T-helper 17 cell (primary cell): ENCODE data around the gene ALPK1. TPM values are rescaled to one million over a fixed set of nuclear protein-coding genes. Genes with fewer than 3 reads are reported as not detected.

Experiments
- ATAC-seq: fragments of 150-1000 bp; cut with Tn5 transposase; 2 replicates; pipeline ENCODE4 v1.10.0; 2021; ENCODE audit warnings: mild to moderate bottlenecking, moderate library complexity
- DNase-seq, 3 donors: peaks; one replicate each; pipeline versions ENCODE4 v3.0.0 to v3.0.0-alpha.2; 2020 to 2021
- H3K9me3 ChIP-seq: one replicate; pipeline ENCODE4 v1.7.0; 2013; ENCODE audit warnings: low read length, mild to moderate bottlenecking; ENCODE audit not compliant: control insufficient read depth, poor library complexity, severe bottlenecking
- H3K27ac Mint-ChIP-seq: one replicate; pipeline ENCODE4 v1.8.0; 2022; ENCODE audit warnings: mild to moderate bottlenecking, moderate library complexity, mixed read lengths
- H3K27me3 Mint-ChIP-seq: one replicate; pipeline ENCODE4 v1.8.0; 2022; ENCODE audit warnings: mixed read lengths
- H3K36me3 Mint-ChIP-seq: one replicate; pipeline ENCODE4 v1.8.0; 2022; ENCODE audit warnings: low read depth, mixed read lengths
- H3K4me1 Mint-ChIP-seq: one replicate; pipeline ENCODE4 v1.8.0; 2022; ENCODE audit warnings: mild to moderate bottlenecking, mixed read lengths
- H3K4me3 Mint-ChIP-seq: one replicate; pipeline ENCODE4 v1.8.0; 2022; ENCODE audit warnings: mild to moderate bottlenecking, moderate library complexity, mixed read lengths
- total RNA-seq, 4 donors: library from RNA in 2 of 4; stranded (reverse) in 2 of 4; gene quantifications; one replicate each; pipeline ENCODE4 v1.2.3 and lab custom pipeline; 2022 to 2026

Gene ALPK1
- total RNA-seq (10 to 100 TPM in 1 of 2 donors, 1 to 10 TPM in 1; 7.1 to 18.2 TPM), total RNA-seq (lab: John Stamatoyannopoulos, UW) (9.9 to 12.1 reads per million in 2 donors)

- ATAC-seq (peak; percentile 91), DNase-seq (no peak)
- no peaks in the 10 kb centered on the region for H3K9me3 ChIP-seq
- peaks cover 20% of the 10 kb centered on the region for H3K4me1 Mint-ChIP-seq
- H3K27me3 Mint-ChIP-seq, result no peaks in the 10 kb centered on the region
- H3K4me3 Mint-ChIP-seq, result peak within 1 kb of the TSS; percentile 84
- H3K27ac Mint-ChIP-seq, result peak within 1 kb of the TSS; percentile 94
- H3K36me3 Mint-ChIP-seq, result no peaks in the 10 kb centered on the region
These were observed at the start of gene ALPK1 for GRCh38 chr4:112296949-112297880. ALPK1 (plus strand) TSS chr4:112297369.

- H3K4me1 Mint-ChIP-seq, result peaks cover 17% of the 10 kb centered on the region
- no peak overlapping the region for H3K4me3 Mint-ChIP-seq
- no peak overlapping the region for H3K27ac Mint-ChIP-seq
- H3K9me3 ChIP-seq, result no peaks in the 10 kb centered on the region
- no peaks in the 10 kb centered on the region for H3K36me3 Mint-ChIP-seq
- DNase-seq (no peak), ATAC-seq (no peak)
- H3K27me3 Mint-ChIP-seq, result no peaks in the 10 kb centered on the region
These were observed 46.0 kb upstream of the ALPK1 start for GRCh38 chr4:112251019-112251643.

- H3K27ac Mint-ChIP-seq, result no peak overlapping the region
- no peaks in the 10 kb centered on the region for H3K9me3 ChIP-seq
These were observed 44.9 kb upstream of the ALPK1 start for GRCh38 chr4:112252234-112252633.

GRCh38 chr4:112253382-112254000 lies 43.7 kb upstream of the ALPK1 start:
- DNase-seq, result no peak
- no peaks in the 10 kb centered on the region for H3K27me3 Mint-ChIP-seq
- H3K36me3 Mint-ChIP-seq, result peaks cover 2% of the 10 kb centered on the region
- H3K4me3 Mint-ChIP-seq, result no peak overlapping the region
- H3K4me1 Mint-ChIP-seq, result peaks cover 15% of the 10 kb centered on the region
- peak overlapping the region; percentile 71 for H3K27ac Mint-ChIP-seq
- ATAC-seq, result peak; percentile 37
- no peaks in the 10 kb centered on the region for H3K9me3 ChIP-seq

More at GRCh38 chr4:112252234-112252633, 44.9 kb upstream of the ALPK1 start:
- Mint-ChIP-seq H3K4me1 (peaks cover 15% of the 10 kb centered on the region), H3K36me3 (peaks cover 2% of the 10 kb centered on the region), H3K4me3 (no peak overlapping the region), H3K27me3 (no peaks in the 10 kb centered on the region)
- no peak for ATAC-seq
- no peak for DNase-seq

GRCh38 chr4:112257098-112257497 lies 40.1 kb upstream of the ALPK1 start:
- peaks cover 2% of the 10 kb centered on the region for H3K36me3 Mint-ChIP-seq
- no peak for ATAC-seq
- no peaks in the 10 kb centered on the region for H3K27me3 Mint-ChIP-seq
- H3K27ac Mint-ChIP-seq, result peak overlapping the region; percentile 72
- DNase-seq, result no peak
- H3K4me1 Mint-ChIP-seq, result peaks cover 3% of the 10 kb centered on the region
- H3K4me3 Mint-ChIP-seq, result no peak overlapping the region
- H3K9me3 ChIP-seq, result no peaks in the 10 kb centered on the region

GRCh38 chr4:112266823-112267222 lies 30.3 kb upstream of the ALPK1 start:
- peaks cover 27% of the 10 kb centered on the region for H3K4me1 Mint-ChIP-seq
- DNase-seq, result no peak
- H3K36me3 Mint-ChIP-seq, result peaks cover 2% of the 10 kb centered on the region
- no peak overlapping the region for H3K4me3 Mint-ChIP-seq
- H3K27me3 Mint-ChIP-seq, result no peaks in the 10 kb centered on the region
- peak; percentile 45 for ATAC-seq
- H3K9me3 ChIP-seq, result no peaks in the 10 kb centered on the region
- peak overlapping the region; percentile 84 for H3K27ac Mint-ChIP-seq

- no peak for ATAC-seq
- no peaks in the 10 kb centered on the region for H3K9me3 ChIP-seq
- Mint-ChIP-seq H3K4me1 (peaks cover 28% of the 10 kb centered on the region), H3K27me3 (no peaks in the 10 kb centered on the region), H3K4me3 (no peak overlapping the region), H3K36me3 (no peaks in the 10 kb centered on the region), H3K27ac (peak overlapping the region; percentile 99)
- no peak for DNase-seq
These were observed 27.1 kb upstream of the ALPK1 start for GRCh38 chr4:112270051-112270450.

GRCh38 chr4:112270640-112271421 lies 26.3 kb upstream of the ALPK1 start:
- Mint-ChIP-seq H3K27ac (peak overlapping the region; percentile 99), H3K36me3 (no peaks in the 10 kb centered on the region), H3K4me1 (peaks cover 30% of the 10 kb centered on the region), H3K4me3 (peak overlapping the region; percentile 3), H3K27me3 (no peaks in the 10 kb centered on the region)
- ATAC-seq (no peak), DNase-seq (no peak)
- H3K9me3 ChIP-seq, result no peaks in the 10 kb centered on the region

- H3K4me1 Mint-ChIP-seq, result peaks cover 36% of the 10 kb centered on the region
- no peaks in the 10 kb centered on the region for H3K36me3 Mint-ChIP-seq
- DNase-seq (no peak), ATAC-seq (no peak)
- peak overlapping the region; percentile 99 for H3K27ac Mint-ChIP-seq
- H3K9me3 ChIP-seq, result no peaks in the 10 kb centered on the region
- H3K27me3 Mint-ChIP-seq, result no peaks in the 10 kb centered on the region
- H3K4me3 Mint-ChIP-seq, result no peak overlapping the region
These were observed 24.9 kb upstream of the ALPK1 start for GRCh38 chr4:112272292-112272691.

- no peaks in the 10 kb centered on the region for H3K9me3 ChIP-seq
- peaks cover 49% of the 10 kb centered on the region for H3K4me1 Mint-ChIP-seq
- H3K36me3 Mint-ChIP-seq, result peaks cover 2% of the 10 kb centered on the region
- DNase-seq, result no peak
- peak overlapping the region; percentile 99 for H3K27ac Mint-ChIP-seq
- no peak overlapping the region for H3K4me3 Mint-ChIP-seq
- ATAC-seq, result no peak
- H3K27me3 Mint-ChIP-seq, result no peaks in the 10 kb centered on the region
These were observed 22.2 kb upstream of the ALPK1 start for GRCh38 chr4:112274959-112275358.

- H3K9me3 ChIP-seq, result no peaks in the 10 kb centered on the region
- Mint-ChIP-seq H3K4me1 (peaks cover 46% of the 10 kb centered on the region), H3K4me3 (peak overlapping the region; percentile 1), H3K27ac (peak overlapping the region; percentile 99), H3K36me3 (peaks cover 2% of the 10 kb centered on the region), H3K27me3 (no peaks in the 10 kb centered on the region)
- DNase-seq, result no peak
- no peak for ATAC-seq
These were observed 21.1 kb upstream of the ALPK1 start for GRCh38 chr4:112276113-112276512.

- peak overlapping the region; percentile 99 for H3K27ac Mint-ChIP-seq
- ATAC-seq (peak; percentile 35), DNase-seq (no peak)
- no peaks in the 10 kb centered on the region for H3K27me3 Mint-ChIP-seq
- peaks cover 45% of the 10 kb centered on the region for H3K4me1 Mint-ChIP-seq
- H3K9me3 ChIP-seq, result no peaks in the 10 kb centered on the region
- H3K4me3 Mint-ChIP-seq, result peak overlapping the region; percentile 46
- peaks cover 2% of the 10 kb centered on the region for H3K36me3 Mint-ChIP-seq
These were observed 19.9 kb upstream of the ALPK1 start for GRCh38 chr4:112277220-112277619.
